GM23248 (cell line): ENCODE results near the gene CDC42.

Experiments
- EZH2 ChIP-seq: fragments of 200-600 bp; sonication (generic); IDR thresholded peaks from 2 replicates; pipeline ENCODE4 v1.6.1; 2018; ENCODE audit warnings: antibody characterized with exemption, mild to moderate bottlenecking; ENCODE audit not compliant: insufficient read depth, poor library complexity, severe bottlenecking
- EZH2phosphoT487 ChIP-seq: fragments of 200-600 bp; sonication (generic); IDR thresholded peaks from 2 replicates; pipeline ENCODE4 v1.6.1; 2018; ENCODE audit warnings: antibody characterized with exemption, moderate library complexity, mild to moderate bottlenecking, low read depth; ENCODE audit not compliant: insufficient read depth

GRCh38 chr1:22056043-22056442 is 3.5 kb downstream of the CDC42 start:
- TF ChIP-seq EZH2 = no peak
- TF ChIP-seq EZH2phosphoT487 = no peak
